Coronary artery (tissue), 2 donors: ENCODE measurements around the gene FNBP1L.

ENCODE experiments used
- DNase-seq: peaks from one replicate; pipeline ENCODE4 v3.0.0-alpha.2; 2017; ENCODE audit warnings: low spot score
- H3K27ac ChIP-seq, 2 donors: fragments of 200-600 bp; sonication (generic); one replicate each; pipeline ENCODE4 v1.5.1; 2016 to 2019
- H3K4me3 ChIP-seq: fragments of 200-600 bp; sonication (generic); 2 replicates; pipeline ENCODE4 v1.5.1; 2016; ENCODE audit warnings: mild to moderate bottlenecking, moderate library complexity
- CTCF ChIP-seq: fragments of 200-600 bp; sonication (generic); IDR thresholded peaks from one replicate; pipeline ENCODE4 v1.5.1; 2019; ENCODE audit warnings: antibody characterized with exemption

The FNBP1L gene

DNA sequence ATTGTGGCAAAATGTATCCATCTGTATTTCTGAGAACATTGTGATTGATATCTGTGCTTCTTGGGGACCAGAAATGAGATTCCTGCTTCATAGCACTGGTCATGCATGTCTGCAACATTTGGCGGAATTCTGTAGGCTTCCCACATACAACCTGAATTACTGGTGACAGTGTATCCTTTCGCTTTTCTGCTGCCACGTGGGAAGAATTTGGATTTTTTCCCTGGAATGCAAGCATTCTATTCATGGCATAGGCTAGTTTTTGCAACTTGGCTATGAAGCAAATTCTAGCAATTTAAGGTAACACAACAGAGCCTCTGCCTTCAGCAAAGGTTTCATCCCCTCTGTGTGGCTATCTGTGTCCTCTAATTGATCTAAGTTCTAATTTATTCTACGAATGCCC lies 147.8 kb downstream of the FNBP1L start:
- Histone ChIP-seq H3K27ac (no peak overlapping the region), H3K4me3 (peak overlapping the region; percentile 31)
- DNase-seq: no peak
- no peak for TF ChIP-seq CTCF

DNA sequence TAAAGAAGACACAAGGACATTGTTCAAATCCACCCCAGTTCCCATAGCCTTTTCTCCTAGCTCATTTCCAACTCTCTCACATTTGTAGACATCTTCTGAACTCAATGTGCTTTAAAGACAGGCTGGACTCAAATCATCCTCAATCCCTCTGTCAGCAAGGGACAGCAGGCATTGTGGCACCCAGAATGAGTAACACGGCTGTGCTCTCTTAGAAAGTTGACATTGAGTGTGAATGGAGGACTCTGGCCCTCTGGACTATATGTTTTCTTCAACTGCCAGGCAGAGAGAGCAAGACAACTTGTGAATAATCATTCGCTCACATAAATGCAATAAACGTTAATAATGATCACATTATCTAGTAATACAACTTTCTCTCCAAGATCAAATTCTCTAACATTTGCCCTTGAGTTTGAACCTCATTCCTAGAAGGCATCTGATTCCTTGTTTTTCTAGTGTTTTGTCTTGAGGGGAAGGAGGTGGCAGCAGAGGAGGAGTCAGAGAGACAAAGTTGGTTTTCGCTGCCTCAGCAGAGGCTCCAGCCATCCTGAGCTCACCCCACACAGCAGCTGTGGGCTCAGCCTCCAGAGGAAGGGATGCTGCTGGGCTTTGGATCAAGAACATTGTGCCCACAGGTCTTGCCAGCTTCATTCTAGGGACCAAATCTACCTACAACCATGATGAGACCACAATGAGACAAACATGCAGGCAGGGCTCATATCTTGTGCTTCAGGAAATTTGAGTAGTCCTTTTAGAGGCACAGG lies 148.6 kb downstream of the FNBP1L start:
- no peak for TF ChIP-seq CTCF
- Histone ChIP-seq H3K4me3 (no peak overlapping the region), H3K27ac (no peak overlapping the region)
- no peak for DNase-seq

GRCh38 chr1:93597709-93598108 lies 149.8 kb downstream of the FNBP1L start:
- Histone ChIP-seq H3K27ac (no peak overlapping the region), H3K4me3 (no peak overlapping the region)
- DNase-seq: no peak
- TF ChIP-seq CTCF: no peak

DNA sequence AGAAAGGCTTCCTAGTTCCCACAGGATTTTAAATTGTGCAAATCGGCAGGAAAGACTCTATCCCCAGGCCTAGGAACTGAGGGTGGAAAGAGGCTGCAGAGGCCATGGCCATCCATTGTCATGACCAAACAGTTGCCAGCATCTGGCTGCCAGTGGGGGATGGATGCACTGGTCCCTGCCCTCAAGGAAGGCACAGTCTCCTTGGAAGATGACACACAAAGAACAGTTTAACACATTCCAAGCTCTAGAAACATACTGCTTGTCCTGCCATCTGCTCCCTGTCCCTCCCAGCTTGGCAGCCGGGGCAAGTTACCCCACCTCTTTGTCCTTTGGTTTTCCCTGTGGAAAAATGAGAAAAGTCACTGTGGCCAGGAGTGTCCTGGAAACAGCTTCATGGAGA lies 150.5 kb downstream of the FNBP1L start:
- no peak for DNase-seq
- no peak for TF ChIP-seq CTCF
- Histone ChIP-seq H3K4me3 (no peak overlapping the region), H3K27ac (no peak overlapping the region)

- no peak for DNase-seq
- no peak overlapping the region for H3K27ac ChIP-seq
Measured at GRCh38 chr1:93598861-93599439, 151.0 kb downstream of the FNBP1L start.

GRCh38 chr1:93599479-93599878 lies 151.6 kb downstream of the FNBP1L start:
- Histone ChIP-seq H3K4me3 (no peak overlapping the region), H3K27ac (no peak overlapping the region)
- no peak for DNase-seq
- no peak for TF ChIP-seq CTCF

More at GRCh38 chr1:93598861-93599439, 151.0 kb downstream of the FNBP1L start:
- TF ChIP-seq CTCF: no peak
- H3K4me3 ChIP-seq: no peak overlapping the region

GRCh38 chr1:93600663-93601062 lies 152.7 kb downstream of the FNBP1L start:
- TF ChIP-seq CTCF: no peak
- no peak overlapping the region for H3K4me3 ChIP-seq
- H3K27ac ChIP-seq: no peak overlapping the region
- no peak for DNase-seq
